AG09319 (cell line): ENCODE measurements around the gene CBLB.

Experiments
- DNase-seq: peaks from one replicate; pipeline ENCODE4 v3.0.0-alpha.2; 2010; ENCODE audit warnings: low read depth; ENCODE audit errors: extremely low read depth
- CTCF ChIP-seq: IDR thresholded peaks from 2 replicates; pipeline ENCODE4 v1.5.1; 2011; ENCODE audit warnings: low read depth, mild to moderate bottlenecking, inconsistent platforms, low read length, moderate library complexity

CBLB gene

DNA sequence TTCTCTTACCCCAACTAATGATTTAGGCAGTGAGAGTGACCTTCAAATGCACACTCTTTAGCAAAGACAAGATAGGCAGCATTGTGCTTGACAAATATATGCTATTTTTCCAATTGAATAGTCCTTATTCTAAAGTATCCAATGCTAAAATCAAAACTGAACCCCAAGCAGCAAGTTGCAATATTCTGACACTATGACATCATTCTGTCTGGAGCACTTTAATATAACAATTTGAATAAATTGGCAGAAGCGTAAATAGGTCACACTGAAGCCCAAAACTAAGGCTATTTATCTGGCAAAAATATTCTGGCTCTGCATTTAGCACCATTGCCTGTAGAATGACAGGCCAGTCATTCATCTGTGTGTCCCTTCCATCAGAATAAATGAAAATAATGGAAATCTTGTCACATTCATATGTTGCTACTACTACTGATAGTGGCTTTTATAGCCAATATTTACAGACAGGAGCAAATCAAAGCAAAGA lies 2.9 kb downstream of the CBLB start:
- no peak for TF ChIP-seq CTCF
- no peak for DNase-seq

- TF ChIP-seq CTCF = no peak
- peak; percentile 63 for DNase-seq
Measured at GRCh38 chr3:105865016-105865623, 3.7 kb downstream of the CBLB start.

GRCh38 chr3:105864212-105864611 lies 4.6 kb downstream of the CBLB start:
- no peak for DNase-seq
- TF ChIP-seq CTCF = no peak

DNA sequence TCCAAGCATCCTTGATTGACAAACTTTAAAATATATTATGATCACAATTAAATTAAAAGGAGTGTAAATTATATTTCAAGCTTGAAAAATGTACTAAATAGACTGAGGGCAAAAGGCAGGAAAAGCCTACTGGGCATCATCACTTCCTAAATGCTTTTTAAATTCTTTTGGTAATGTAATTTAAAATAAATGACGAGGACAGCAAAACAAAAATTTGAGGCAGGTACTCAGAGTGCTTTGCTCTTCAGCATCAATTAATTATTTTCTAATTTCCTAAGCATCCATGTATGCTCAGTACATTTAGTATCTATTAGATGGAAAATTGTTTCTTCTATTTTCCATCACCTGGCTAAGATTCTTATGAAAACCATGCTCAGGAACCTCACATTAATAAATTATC lies 5.2 kb downstream of the CBLB start:
- TF ChIP-seq CTCF = no peak
- no peak for DNase-seq

- DNase-seq = no peak
- no peak for TF ChIP-seq CTCF
Measured at GRCh38 chr3:105862217-105862616, 6.6 kb downstream of the CBLB start.

- TF ChIP-seq CTCF = no peak
- DNase-seq = no peak
Measured at GRCh38 chr3:105860641-105861040, 8.2 kb downstream of the CBLB start.

DNA sequence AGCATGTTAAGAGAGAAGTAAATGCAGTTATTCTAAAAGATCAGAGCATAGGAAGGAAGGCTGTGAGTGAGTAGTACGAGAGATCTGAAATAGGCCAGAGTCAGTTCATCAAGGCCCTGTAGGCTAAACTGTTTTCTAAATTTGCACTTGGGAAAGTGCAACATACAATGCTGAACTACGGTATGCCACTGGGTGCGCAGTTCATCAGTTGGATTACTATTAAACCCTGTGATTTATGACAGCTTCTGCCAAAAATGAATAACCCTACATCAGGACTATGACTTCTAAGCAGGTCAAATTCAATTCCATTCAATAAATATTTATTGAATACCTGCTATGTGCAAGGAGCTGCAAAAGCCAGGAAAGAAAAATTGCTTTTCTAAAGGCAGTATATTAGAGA lies 10.8 kb downstream of the CBLB start:
- no peak for DNase-seq
- no peak for TF ChIP-seq CTCF
